ENCODE results near the gene ADK.
"Not testable (repeated sequence)": the region's sequence is repeated elsewhere in the genome, so short reads cannot be mapped to it uniquely, and the experiment has no call there.

Gene ADK

DNA sequence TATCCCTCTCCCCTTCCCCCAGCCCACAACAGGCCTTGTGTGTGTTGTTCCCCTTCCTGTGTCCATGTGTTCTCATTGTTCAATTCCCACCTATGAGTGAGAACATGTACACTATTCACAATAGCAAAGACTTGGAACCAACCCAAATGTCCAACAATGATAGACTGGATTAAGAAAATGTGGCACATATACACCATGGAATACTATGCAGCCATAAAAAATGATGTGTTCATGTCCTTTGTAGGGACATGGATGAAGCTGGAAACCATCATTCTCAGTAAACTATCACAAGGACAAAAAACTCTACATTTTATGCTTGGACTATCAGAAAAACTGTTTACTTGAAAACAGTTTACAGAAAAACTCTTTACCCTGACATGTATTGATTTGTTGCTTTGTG is 347.6 kb downstream of the ADK start:
- DNase-seq = not testable (repeated sequence)

DNA sequence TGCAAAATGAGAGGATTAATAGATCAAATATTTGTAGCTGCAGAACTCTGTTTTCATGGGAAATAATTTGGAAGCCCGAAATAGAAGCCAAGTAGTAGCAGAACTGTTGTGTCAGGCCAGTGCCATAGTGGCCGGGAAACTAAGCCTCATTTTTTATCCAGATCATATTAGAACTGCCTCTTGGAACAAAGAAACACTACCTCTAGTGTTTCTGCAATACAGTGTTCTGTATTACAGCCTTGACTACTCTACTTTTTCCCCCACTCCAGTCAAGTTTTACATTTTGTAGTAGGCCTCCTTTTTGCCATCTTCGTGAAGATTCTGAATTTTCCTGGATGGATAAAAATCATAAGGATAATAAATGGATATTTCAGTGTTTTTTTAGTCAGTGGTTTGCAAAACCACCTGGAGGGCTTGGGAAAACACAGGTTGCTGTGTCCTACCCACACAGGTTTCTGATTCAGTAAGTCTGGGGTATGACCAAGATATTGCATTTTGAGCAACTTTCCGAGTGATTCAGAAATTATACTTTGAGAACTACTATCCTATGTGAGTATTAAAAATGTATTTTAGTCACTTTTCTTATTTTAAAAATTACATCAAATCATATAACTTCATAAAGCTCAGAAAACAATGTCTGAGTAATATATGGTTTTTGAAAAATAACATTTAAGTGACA is 349.1 kb downstream of the ADK start:
- DNase-seq = no peak

GRCh38 chr10:74500816-74501215 is 349.8 kb downstream of the ADK start:
- DNase-seq = no peak

DNA sequence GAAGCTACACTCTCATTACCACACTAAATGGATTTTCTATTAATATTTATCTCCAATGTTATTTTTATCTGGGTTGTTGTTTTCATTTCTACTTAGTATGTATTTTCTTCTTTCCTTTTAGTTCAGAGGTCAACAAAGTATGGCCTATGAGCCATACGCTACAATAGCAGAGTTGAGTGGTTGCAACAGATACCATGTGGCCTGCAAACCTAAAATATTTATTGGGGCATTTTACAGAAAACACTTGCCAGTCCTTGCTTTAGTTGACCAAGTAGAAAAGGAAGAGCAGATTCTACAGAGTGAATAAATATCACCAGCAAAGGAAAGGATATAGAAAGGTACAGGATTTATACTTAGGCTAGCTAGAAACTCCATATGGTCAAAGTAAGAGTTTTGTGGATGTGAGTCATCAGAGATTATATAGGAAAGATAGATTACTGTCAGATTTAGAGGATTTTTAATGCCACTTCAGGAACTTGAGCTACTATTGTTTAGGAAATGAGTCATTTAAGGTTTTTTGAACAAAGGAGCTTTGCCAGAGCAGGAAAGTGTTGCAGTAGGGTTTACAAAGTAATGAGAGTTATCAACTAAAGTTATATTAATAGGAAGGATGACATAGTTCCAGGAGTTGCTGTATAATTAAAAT is 352.1 kb downstream of the ADK start:
- DNase-seq = peak in 1 of 5 donors; percentile 45

DNA sequence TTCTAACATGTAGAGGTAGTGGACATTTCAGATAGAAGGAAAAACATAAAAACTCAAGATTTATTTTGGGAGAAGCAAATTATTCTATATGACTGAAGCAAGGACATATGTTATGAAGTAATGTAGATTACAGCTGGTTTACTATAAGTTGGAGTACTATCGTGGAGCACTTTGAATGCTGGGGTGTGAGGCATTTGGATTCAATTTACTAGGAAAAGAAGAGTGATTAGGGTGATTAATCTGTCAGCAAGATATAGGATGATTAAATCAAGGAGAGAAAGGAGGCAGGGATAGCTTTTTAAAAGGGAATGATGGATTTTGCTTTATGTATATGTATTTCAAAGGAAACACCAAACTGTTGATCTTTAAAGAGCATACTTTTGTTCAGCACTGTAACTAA is 356.9 kb downstream of the ADK start:
- no peak for DNase-seq

DNA sequence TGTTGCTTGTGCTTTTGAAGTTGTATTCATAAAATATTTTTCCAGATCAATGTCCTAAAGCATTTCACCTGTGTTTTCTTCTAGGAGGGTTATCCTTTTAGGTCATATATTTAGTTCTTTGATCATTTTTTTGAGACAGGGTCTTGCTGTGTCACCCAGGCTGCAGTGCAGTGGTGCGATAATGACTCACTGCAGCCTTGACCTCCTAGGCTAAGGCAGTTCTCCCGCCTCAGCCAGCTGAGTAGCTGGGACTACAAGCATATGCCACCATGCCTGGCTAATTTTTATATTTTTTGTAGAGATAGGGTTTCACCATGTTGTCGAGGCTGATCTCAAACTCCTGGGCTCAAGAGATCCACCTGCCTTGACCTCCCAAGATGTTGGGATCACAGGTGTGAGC is 359.6 kb downstream of the ADK start:
- DNase-seq = no peak

DNA sequence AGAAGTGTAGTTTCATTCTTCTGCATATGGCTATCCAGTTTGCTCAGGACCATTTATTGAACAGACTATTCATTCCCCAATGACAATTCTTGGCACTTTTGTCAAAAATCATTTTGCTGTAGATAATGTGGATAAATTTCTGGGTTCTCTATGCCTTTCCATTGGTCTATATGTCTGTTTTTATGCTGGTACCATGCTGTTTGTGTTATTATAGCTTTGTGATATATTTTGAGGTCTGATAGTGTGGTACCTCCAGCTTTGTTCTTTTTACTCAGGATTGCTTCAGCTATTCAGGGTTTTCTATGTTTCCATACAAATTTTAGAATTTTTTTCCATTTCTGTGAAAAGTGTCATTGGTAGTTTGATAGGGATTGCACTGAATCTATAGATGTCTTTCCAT is 360.0 kb downstream of the ADK start:
- no peak for DNase-seq

GRCh38 chr10:74514322-74514721 is 363.3 kb downstream of the ADK start:
- DNase-seq = no peak

GRCh38 chr10:74518061-74518460 is 367.0 kb downstream of the ADK start:
- no peak for DNase-seq

DNA sequence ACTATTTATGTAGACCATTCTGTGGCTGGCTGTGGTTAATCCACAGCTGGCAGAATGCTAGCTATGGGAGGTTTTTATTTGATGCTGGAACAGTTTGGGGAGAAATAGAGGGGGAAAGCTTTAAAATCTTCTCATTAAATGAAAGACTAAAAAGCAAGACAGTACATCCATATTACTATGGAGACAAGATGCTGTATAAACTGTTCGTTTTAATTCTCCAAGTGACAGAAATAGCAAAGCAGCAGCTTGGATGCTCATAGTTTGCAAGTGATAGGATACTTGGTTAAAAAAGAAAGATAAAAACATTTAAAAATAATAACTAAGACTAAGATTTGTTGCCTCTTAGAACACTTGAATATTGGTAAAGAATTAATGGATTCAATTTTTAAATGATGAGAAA is 370.5 kb downstream of the ADK start:
- no peak for DNase-seq

- no peak for DNase-seq
Observed at GRCh38 chr10:74523199-74523598, 372.2 kb downstream of the ADK start.

- no peak for DNase-seq
Observed at GRCh38 chr10:74525885-74526284, 374.9 kb downstream of the ADK start.

DNA sequence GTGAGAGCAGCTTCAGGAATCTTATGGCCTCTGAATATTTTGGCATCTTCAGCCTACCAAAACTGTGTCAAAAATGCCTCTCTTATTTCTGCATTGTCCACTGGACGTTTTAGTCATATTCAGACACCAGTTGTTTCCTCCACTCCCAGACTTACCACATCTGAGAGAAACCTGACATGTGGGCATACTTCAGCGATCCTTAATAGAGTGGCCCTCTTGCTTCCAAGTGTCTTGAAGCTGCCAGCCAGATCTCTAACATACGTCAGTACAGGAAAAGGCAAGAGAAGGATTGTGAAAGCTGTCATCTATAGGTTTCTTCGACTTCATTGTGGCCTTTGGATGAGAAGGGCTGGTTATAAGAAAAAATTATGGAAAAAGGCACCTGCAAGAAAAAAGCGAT is 376.6 kb downstream of the ADK start:
- not testable (repeated sequence) for DNase-seq

GRCh38 chr10:74529205-74529604 is 378.2 kb downstream of the ADK start:
- no peak for DNase-seq

- DNase-seq = no peak
Observed at GRCh38 chr10:74530981-74531380, 380.0 kb downstream of the ADK start.

GRCh38 chr10:74539317-74539716 is 388.3 kb downstream of the ADK start:
- no peak for DNase-seq

GRCh38 chr10:74541375-74541774 is 390.4 kb downstream of the ADK start:
- no peak for DNase-seq

DNA sequence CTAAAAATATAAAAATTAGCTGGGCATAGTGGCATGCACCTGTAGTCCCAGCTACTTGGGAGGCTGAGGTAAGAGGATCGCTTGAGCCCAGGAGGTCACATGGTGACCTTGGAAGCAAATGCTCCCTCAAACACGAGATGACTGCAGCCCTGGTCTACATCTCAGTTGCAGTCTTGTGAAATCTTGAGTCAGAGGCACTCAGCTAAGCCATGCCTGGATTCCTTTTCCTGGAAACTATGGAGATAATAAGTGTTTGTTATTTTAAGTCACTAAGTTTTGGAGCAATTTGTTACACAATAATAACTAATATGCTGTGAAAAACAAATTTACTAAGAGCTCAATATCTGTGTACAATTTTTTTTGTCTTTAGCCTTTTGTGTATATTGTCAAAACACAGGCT is 391.1 kb downstream of the ADK start:
- DNase-seq = no peak

DNA sequence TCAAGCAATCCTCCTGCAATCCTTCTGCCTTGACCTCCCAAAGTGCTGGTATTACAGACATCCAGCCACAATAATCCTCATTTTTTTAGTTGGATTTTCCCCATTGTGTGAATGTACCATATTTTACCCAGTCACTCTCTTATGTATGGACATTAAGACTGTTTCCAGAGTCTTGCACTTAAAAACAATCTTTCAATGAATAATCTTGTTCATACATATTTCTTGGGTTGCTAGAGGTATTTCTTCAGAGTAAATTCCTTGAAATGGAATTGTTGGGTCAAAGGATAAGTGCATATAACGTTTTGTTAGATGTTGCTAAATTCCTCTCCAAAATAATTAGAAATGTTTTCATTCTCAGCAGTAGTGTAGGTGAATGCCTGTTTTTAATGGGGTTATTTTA is 392.3 kb downstream of the ADK start:
- no peak for DNase-seq

DNA sequence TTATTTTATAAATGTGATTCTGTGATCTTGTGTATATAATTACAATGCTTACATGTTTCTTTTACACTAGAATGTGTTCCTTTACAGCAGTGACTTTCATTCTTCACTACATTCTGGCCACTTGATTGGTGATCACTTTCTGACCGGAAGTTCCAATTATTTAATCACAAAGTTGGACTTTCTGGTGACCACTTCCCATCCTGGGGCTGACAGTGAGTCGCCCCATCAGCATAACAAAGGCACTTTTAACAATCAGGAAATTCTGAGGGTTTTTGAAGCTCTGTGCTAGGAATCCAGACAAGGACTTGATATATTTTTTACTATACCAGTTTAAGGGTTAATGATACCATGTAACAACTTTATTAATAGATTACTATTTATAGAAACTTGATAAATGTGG is 393.1 kb downstream of the ADK start:
- DNase-seq = no peak

GRCh38 chr10:74548676-74549075 is 397.7 kb downstream of the ADK start:
- DNase-seq = no peak

DNA sequence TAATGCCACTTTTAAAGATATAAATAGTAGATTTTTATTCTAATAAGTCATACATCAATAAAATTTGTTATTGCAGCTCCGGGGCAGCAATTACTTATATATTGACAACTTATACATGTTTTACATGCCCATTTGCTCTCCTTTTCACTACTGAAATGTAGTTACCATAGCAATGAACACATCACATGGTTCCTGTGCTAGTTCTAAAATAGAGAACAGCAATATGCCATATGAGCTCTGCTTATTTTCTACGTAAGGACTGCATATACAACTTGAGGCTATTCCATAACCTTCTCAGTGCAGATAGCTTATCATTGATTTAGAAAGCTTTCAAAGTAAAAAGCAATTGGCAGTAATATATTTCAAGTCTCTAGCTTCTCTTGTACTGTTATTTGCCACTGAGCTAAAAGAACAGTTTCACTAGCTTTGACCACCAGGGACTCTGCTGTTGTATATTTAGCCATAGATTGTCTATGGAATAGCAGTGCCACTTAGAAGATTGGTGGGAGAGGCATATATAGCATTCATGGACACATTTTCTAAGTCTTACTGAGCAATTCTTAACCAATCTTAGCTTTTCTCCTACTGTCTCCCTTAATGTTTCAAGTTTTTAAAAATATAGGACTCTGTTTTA is 405.2 kb downstream of the ADK start:
- DNase-seq = no peak

GRCh38 chr10:74557098-74557497 is 406.1 kb downstream of the ADK start:
- no peak for DNase-seq

- DNase-seq = no peak
Observed at GRCh38 chr10:74558403-74558802, 407.4 kb downstream of the ADK start.

Measured in T-helper 1 cell (primary cell).